HG02642 (cell line): ENCODE measurements around the gene SLC30A4.

Experiments used
- ATAC-seq: cut with Tn5 transposase; IDR thresholded peaks from one replicate; pipeline ENCODE4 v1.9.1; 2021; ENCODE audit warnings: mild to moderate bottlenecking; ENCODE audit not compliant: unreplicated experiment, poor library complexity

SLC30A4 gene

DNA sequence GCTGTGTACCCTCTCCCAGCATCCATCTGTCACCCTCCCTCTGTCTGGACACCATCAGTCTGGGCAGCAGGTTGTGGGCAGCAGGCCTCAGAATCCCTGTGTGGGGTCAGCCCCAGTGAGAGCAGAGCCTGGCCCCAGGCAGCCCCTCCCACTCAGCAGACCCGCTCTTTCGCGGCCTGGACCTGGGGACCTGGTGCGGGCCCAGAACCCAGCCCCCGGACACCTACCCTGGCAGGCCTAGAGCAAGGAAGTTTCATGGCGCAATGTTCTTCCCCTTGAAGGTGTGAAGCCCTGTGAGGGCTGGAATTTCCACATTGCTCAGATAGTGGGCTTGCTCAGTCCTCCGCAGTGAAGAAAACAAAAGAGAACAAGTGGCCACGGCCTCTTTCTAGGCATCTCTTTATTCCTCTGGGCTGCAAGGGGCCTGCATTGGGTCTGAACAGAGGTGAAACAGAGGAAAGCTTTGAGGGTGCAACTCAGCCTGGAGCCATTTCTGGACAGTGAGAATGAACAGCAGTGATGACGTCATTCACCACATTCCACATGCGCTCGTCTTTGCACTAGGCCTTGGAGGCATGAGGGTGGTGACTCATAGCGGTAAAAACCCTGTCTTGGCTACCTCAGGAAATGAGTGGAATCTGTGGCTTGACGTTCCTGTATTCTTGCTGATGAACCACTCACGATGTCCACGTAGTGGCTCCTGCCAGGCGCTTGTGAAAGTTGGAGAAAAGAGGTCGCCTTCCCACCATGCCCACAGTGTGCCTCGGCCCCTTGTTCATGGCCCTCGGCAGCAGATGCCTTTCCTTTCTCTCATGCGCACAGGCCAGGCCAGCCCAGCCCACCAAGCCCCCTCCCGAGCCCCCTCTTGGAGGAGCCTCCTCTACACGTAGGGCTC is 66.1 kb downstream of the SLC30A4 start:
- ATAC-seq, result no peak

DNA sequence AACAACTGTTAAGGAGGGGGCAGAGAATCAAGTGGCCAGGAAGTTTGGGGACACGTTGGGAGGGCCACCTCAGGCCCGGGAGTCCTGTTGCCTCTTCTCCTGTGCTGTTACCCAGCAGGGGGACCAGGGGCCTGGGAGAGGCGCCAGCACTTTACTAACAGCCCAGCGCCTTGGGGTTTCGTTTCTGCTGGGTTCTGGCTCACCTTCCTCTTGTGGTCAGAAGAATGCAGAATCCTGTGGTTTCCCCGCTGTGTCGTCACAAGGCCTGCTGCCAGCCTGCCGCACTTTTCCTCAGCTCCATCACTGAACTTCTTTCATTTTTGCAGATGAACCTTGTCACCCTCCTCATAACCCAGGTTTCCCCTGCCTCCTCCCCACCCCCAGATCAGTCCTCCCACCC is 67.7 kb downstream of the SLC30A4 start:
- ATAC-seq, result peak; percentile 76

DNA sequence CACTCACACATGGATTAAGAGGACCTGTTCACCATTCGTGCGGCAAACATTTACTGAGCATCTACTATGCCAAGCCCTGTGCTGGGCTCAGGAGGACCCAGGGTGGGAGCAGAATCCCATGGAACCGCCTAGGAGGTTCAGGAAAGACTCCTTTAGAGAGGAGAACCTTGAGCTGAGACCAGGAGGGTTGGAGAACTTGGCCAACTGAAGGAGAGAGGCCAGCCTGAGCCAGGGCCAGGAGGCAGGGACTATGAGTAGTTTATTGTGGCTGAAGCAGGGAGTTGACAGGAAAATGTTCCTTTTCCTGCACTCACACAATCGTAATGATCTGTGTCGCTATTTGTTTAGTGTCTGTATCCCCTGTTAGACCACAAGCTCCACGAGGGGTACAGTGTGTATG is 71.3 kb downstream of the SLC30A4 start:
- no peak for ATAC-seq

DNA sequence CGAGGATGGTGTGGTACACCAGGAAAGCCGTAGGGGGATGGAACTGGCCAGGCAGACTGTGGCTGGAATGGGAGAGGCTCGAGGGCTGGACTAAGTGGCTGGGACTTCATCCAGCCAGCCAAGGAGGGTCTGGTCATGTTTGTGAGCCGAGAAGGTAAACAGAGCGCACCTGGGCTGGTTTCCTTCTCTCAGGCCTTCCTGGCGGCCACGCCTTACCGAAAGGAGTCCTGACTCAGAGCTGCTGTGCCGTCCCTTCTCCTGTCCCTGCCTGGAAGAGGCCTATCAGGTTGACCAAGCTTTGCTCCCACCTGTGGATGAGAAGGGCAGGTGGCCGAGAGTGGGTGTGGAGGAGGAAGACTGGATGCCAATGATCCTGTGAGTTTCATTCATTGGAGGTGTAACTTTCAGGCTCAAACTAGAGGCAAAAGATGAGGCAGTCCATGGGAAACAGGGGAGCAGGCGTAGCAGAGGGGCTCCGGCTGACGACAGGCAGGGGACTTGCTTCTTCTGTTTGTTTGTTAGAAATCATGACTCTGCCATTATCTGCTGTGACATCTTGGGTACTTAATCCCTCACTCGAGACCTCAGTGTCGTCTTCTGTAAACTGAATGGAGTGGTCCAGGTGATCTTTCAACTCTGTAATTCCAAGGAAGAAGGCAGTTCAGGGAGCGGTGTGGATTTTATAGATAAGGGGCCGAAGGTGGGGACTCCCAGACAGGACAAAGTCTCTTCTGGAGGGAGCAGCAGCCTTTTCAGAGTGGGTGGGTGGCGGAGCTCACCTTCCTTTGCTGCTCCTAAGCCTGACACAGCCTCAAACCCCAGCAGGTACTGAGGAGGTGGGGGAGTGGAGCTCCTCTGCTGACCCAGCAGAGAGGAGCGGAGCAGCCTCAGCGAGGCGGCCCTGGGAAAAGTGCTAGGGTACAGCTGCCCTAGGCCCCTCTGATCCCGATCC is 72.4 kb downstream of the SLC30A4 start:
- ATAC-seq, result no peak

DNA sequence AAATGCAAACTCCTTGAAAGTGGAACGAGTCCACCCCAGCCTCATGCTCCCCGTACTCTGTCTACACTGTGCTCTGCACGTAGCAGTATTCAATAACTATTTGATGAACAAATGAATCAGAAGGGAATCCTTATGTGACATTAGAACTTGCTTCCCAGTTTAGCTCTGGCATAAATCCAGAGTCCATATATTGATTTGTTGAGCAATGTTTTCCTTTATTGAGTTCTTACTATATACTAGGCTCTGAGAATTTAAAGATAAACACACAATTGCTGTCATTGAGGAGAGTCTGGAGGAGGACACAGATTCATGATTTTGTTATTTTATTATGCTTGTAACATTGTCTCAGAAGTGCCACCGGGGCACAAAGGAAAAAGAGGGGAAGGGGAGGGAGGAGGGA is 73.2 kb downstream of the SLC30A4 start:
- ATAC-seq, result no peak

DNA sequence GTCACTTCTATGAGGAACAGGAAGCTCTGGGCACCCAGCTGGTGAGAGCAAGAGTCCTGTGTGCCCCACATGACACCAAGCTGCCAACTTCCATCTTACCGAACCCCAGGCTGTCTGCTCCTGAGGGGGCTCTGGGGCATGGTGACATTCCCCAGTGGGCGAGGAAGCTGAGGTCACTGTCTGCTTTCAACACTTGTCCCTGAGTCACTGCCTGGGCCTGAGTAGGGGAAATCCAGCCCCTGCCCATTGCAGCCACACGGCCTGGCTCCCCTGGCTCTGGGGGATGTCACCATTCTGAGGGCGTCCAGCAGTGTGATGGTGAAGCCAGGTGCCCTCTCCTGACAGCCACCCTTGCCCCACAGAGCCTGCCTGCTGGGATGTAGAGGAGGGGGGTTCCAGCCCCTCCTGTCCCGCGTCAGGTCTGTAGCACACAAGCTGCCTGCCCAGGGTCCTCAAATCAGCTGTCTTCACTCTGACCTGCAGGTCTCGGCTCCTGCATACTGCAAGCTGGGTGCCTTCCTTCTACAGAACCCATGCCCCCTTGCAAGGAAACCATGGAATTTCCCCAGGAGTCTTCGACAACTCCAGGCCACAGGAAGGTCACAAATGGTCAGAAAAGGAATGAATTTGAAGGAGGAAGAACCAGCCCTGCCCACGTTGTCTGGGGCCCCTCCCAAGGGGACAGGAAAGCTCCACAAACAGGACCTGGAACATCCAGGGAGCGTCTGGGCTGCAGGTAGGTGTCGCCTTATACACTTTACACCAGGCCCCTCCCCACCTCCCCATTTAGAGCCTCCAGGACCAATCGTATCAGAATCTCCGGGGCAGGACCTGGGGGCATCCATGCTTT is 74.3 kb downstream of the SLC30A4 start:
- no peak for ATAC-seq

DNA sequence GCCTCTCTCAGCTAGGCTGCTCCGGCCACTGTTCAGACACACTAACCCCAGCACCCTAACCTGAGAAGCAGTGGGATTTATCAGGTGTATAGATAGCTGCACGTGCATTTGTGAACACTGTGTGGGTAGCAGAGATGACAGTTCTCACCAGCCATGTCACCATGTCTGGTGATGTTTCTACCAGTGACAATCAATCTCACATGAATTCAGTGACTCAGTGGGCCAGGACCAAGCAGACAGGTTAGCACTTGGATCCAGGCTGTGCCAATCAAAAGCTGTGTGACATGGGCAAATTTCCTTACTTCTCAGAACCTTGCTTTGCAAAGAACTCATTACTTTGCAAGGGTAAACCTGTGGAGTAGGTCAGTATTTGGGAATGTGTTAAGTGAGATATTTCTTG is 78.9 kb downstream of the SLC30A4 start:
- no peak for ATAC-seq

DNA sequence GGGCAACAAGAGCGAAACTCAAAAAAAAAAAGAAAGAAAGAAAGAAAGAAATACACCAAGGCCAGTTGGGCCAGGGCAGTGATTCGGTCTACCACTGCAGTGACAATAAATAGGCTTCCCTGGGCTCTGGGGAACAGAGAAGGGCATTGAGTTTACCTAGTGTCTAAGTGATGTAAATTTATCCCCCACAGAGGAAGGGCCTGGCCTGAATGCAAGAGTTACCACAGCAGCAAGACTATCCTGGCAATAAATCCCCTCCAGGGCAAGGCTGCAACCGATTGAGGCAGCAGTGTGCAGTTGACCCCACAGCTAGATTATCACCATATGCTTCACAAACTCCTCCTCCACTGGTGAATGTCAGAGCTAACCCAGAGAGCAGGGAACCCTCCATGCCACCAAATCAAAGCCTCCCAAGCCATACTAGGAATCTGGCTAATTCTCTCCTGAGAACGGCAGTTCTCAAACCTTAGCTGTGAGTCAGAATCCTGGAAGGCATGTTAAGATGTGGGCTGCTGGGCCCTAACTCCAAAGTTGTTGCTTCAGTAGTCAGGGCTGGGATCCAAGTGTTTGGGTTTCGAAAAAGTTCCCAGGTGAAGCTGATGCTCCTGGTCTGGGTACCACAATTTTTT is 79.9 kb downstream of the SLC30A4 start:
- no peak for ATAC-seq

DNA sequence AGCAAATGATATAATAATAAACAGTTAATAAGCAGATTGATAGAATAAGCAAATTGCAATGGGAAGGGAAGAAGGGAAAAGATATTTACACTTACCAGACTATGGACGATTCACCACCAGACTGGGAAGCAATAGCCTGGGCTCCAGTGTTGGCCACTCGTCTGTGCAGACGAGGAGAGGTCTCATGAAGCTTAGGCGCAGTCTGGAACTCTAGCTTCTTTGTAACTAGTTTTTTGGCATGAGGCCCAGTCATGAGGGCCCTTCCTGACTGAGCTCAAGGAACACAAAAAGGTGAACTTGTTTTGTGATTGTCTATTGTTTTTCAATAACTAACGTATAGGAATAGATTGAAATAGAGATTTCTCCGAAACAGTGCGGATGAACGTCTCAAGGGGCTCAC is 80.9 kb downstream of the SLC30A4 start:
- ATAC-seq, result no peak

DNA sequence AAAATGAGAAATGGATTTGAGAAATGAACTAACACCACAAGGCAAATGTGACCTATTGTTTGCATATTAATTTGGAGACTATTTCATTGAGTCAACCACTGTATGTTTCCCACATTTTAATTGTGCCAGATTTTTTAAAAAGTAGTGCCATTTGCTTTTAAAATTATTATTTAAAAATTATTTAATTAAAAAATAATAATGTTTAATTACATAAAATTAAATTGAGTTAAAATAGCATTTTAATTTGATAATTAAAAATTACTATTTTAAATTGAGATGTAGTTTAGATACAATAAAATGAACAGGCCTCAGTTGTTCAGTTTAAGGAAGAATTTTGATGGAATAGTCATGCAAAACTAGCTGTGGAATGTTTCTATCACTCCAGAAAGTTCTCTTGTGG is 81.5 kb downstream of the SLC30A4 start:
- ATAC-seq, result no peak

DNA sequence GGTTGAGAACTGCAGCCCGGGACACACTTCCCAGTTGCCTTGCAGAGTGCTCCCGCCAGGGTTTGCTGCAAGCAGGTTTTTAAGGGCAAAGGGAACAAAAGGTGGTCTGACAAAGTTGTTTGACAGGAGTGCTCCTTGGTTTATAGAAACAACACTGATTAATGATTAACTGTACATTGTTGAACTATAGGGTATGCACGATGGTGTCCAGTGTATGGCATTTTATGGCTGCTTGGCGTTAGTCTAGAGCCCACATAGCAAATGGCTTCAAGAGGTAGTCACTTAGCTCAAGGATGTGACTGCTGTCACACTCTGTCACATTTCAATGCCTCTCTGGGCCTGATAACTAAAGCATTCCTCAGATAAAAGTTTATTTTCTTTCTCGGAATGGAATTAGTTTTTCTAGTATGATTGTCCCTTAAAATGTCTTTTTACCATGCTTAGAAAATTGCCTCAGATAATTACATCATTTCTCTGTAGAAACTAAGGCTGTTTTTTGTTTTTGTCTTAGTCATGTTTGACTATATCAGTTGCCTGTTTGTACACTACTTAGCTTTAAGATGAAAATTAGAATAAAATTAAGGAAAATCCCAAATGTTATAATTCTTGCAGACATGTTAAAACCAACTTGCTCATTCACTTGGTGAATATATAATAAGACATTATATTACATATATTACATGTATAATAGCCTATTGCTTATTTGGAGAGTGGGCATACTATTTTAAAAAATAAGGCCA is 82.9 kb downstream of the SLC30A4 start:
- no peak for ATAC-seq

DNA sequence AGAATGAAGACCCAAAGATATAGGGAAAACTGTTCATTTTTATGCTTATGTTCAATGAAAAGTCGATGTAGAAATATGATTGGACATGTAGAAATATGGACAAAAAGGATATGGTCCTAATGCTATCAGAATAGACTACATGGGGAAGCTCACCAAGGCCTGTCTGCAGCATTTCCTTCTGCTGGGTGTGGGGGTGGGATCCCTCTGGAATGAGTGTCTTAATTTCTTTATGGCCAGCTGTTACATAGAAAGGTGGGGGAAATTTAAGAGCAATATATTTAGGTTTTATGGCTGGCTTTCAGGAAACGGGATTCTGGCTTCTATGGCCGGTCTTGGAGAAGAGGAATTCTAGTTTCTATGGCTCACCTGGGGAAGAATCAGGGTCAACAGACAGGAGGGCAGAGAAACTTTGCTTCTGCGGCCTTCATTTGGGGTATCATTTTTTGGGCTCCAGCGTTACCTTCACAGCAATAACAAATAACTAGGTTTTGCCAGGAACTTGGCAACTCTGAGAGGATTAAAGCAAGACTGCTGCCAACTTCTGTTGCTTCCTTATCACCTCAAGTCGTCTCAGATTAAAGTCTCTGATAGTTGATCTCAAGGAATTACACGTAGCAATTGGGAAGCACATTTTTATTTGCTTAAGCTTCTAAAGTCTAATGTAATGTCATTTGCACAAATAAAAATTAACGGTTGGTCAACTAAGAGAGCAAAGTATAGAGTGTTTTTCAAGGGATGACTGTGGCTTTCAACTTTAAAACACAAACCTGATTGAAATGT is 87.2 kb downstream of the SLC30A4 start:
- ATAC-seq, result no peak

DNA sequence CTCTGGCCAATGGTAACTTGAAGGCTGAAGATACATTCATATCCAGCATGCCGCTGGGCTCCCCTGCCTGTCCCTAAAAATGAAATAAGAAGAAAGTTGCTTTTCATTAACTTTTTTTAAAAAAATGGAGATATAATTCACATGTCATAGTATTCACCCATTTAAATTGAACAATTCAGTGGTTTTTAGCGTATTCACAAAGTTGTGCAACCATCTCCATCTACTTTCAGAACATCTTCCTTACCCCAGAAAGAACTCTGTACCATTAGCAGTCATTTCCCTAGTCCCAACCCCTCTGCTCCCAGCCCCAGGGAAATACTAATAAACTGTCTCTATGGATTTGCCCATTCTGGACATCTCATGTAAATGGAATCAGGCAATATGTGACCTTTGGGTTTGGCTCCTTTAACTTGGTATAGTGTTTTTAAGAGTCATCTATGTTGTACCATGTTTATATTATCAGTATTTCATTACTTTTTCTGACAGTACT is 88.4 kb downstream of the SLC30A4 start:
- no peak for ATAC-seq

DNA sequence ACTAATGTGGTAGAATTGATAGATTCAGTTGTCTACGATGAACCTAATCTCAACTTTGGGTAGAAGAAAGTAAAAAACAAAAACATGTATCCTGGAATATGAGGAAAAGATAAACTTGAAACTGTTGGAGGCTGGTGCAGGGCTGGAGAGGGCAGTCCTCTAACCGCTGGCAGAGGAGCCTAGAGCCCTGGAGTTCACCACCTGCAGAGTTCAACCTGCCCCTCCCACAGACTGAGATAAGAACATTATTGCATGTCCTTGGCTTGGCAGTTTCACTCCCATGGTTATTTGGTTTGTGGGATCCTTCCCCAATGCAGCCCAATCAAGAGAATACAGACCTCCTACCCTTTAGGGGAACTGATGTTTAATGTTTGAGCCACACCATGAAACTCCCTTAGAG is 91.0 kb downstream of the SLC30A4 start:
- no peak for ATAC-seq

DNA sequence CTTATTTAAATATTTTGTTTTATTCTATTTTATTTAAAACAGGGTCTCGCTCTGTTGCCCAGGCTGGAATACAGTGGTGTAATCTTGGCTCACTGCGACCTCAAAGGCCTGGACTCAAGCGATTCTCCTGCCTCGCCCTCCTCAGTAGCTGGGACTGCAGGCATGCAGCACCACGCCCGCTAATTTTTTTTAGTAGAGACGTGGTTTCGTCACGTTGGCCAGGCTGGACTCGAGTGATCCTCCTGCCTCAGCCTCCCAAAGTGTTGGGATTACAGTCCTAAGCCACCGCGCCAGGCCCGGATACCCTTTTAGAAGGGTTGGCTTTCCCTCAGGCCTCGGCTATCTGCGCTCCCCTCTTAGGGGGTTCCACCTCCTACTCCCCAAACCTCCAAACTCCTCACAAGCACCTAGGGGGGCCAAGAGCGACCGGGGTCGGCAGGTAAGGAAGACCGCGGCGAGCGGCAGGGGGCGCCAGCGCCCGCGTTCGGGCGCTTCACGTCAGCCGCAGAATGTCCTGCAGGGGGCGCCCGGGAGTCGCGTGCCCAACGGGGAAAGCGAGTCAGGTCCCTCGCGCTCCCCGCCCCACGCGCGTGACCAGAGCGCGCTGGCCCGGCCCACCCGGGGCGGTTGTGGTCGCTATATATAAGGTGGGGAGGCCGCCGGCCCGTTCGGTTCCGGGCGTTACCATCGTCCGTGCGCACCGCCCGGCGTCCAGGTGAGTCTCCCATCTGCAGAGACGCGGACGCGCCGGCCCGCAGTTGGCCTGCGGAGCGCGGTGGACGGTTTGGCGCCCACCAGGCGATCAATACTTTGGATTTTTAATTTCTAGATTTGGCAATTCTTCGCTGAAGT is 92.4 kb downstream of the SLC30A4 start:
- ATAC-seq, result peak; percentile 83
